Ascending aorta (tissue), 2 donors: ENCODE results near the gene RHD. TPM values are rescaled to one million over a fixed set of nuclear protein-coding genes. Genes with fewer than 3 reads are reported as not detected.
"Not testable (repeated sequence)": the region's sequence is repeated elsewhere in the genome, so short reads cannot be mapped to it uniquely, and the experiment has no call there.

Source experiments
- DNase-seq, 2 donors: peaks; one replicate each; pipeline ENCODE4 v3.0.0-alpha.2; 2019; ENCODE audit warnings: low spot score in 2 of 2
- H3K27ac ChIP-seq, 2 donors: fragments of 200-600 bp; sonication (generic); one replicate each; pipeline ENCODE4 v1.5.1; 2016 to 2017; ENCODE audit warnings: mild to moderate bottlenecking in 1 of 2
- H3K27me3 ChIP-seq: fragments of 200-600 bp; sonication (generic); one replicate; pipeline ENCODE4 v1.5.1; 2017
- H3K36me3 ChIP-seq, 2 donors: fragments of 200-600 bp; sonication (generic); one replicate each; pipeline ENCODE4 v1.5.1; 2016
- H3K4me1 ChIP-seq, 2 donors: fragments of 200-600 bp; sonication (generic); one replicate each; pipeline ENCODE4 v1.5.1; 2016 to 2017; ENCODE audit warnings: mild to moderate bottlenecking in 1 of 2
- H3K4me3 ChIP-seq, 2 donors: fragments of 200-600 bp; sonication (generic); one replicate each; pipeline ENCODE4 v1.5.1; 2016 to 2017; ENCODE audit warnings: mild to moderate bottlenecking in 1 of 2
- H3K9me3 ChIP-seq, 2 donors: fragments of 200-600 bp; sonication (generic); one replicate each; pipeline ENCODE4 v1.5.1; 2016
- intact Hi-C: fragments of 100-400 bp; cut with DNase I; formaldehyde crosslinking; loops from one replicate; pipeline ENCODE4 v1.15.1; 2023
- total RNA-seq: library from RNA; depleted of rRNA; stranded (reverse); fragments of >200 nt; gene quantifications from one replicate; pipeline ENCODE4 v1.1.0, GENCODE V29; 2016
- TF ChIP-seq, protein P1 (sequence below), 3 experiments: fragments of 200-600 bp in 2 of 3; fragments of 450-650 bp in 1 of 3; sonication (generic) in 2 of 3; IDR thresholded peaks; one replicate each; pipeline ENCODE4 v1.5.1; 2016 to 2019; ENCODE audit warnings: antibody characterized with exemption in 3 of 3, mild to moderate bottlenecking in 1 of 3, moderate library complexity in 1 of 3

The RHD gene
- total RNA-seq, 1 donor from 2014 or later = not detected

DNA sequence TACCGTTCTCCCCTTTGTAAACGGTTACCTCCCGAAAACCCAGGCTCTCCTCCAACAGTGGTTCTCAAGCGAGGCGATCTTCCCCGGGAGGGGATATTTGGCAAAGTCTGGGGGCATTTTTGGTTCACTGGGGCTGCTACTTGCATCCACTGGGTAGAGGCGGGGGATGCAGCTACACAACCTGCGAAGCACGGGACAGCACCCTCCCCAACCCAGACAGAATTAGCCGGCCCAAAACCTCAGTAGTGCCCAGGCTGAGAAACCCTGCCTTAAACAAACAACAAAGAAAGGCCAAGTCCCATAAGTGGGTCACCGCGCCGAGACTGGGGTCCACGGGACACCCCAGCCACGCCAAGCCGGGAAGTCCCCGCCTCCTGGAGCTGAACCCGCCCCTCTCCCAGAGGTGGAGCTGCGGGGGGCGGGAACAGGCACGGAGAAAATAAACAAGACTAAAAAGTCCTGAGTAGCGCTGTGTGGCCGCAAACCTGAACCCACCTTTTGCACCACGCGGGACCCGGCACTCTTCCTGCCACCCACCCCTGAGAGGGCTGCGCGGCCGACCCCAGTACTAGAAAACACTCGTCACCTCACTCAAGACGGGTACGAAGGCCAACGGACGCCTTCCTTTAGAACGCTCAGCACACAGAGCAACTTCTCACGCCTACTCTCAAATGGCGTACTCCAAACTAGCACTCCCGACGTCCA lies 65.3 kb downstream of the RHD start:
- H3K27ac ChIP-seq = peak overlapping the region; percentile 98 to 100
- DNase-seq = not testable (repeated sequence)

GRCh38 chr1:25338188-25338981 lies 66.1 kb downstream of the RHD start, which contains the start of gene TMEM50A:
TSS of gene TMEM50A (plus strand) at chr1:25338334. CDS start at chr1:25340487, 2,153 bp downstream.
- H3K36me3 ChIP-seq = peaks cover 0 to 2% of the 10 kb centered on the region in 2 donors
- peak; percentile 70 to 94 for DNase-seq
- H3K27ac ChIP-seq = peak within 1 kb of the TSS; percentile 98 to 100
- TF ChIP-seq, protein P1, sequence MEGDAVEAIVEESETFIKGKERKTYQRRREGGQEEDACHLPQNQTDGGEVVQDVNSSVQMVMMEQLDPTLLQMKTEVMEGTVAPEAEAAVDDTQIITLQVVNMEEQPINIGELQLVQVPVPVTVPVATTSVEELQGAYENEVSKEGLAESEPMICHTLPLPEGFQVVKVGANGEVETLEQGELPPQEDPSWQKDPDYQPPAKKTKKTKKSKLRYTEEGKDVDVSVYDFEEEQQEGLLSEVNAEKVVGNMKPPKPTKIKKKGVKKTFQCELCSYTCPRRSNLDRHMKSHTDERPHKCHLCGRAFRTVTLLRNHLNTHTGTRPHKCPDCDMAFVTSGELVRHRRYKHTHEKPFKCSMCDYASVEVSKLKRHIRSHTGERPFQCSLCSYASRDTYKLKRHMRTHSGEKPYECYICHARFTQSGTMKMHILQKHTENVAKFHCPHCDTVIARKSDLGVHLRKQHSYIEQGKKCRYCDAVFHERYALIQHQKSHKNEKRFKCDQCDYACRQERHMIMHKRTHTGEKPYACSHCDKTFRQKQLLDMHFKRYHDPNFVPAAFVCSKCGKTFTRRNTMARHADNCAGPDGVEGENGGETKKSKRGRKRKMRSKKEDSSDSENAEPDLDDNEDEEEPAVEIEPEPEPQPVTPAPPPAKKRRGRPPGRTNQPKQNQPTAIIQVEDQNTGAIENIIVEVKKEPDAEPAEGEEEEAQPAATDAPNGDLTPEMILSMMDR (IDR thresholded peaks at IDR 0.05) = no peak
- peak within 1 kb of the TSS; percentile 85 to 98 for H3K4me3 ChIP-seq
- H3K9me3 ChIP-seq = no peaks in the 10 kb centered on the region
- H3K27me3 ChIP-seq = no peaks in the 10 kb centered on the region
- intact Hi-C loops = loop anchor here (2.0 kb wide), 3 partner anchors 92 to 106 kb away; partner anchors contain the start of genes MACO1, RSRP1 and SYF2
- peaks cover 7 to 15% of the 10 kb centered on the region in 2 donors for H3K4me1 ChIP-seq

More for the DNA sequence above, 65.3 kb downstream of the RHD start:
- H3K36me3 ChIP-seq, H3K27me3 ChIP-seq, H3K9me3 ChIP-seq: not testable (repeated sequence)
- peak overlapping the region; percentile 85 to 98 for H3K4me3 ChIP-seq
- H3K4me1 ChIP-seq = peaks cover 7 to 15% of the 10 kb centered on the region in 2 donors
- intact Hi-C loops = loop anchor here (2.0 kb wide), 3 partner anchors 91 to 105 kb away; partner anchors contain the start of genes MACO1, RSRP1 and SYF2

DNA sequence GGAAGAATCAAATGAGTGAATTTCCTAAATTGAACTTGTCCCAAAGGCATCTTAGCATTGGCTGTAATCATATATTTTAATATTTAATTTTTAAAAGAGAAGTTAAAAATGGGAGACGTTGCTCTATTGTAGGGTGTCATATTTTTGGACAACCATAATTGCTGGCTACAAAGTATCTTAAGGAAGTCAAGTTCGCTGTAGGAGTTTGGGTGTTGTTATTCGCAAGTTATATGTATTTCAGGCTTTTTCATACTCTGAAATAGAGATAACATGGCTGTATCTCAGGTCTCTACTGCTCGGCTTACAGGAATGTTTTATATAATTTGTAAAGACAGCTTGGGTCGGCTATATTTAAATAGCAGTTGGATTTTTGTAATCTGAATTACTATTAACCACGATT lies 66.7 kb downstream of the RHD start:
- no peak for DNase-seq
- Histone ChIP-seq H3K36me3 (peaks cover 0 to 5% of the 10 kb centered on the region in 2 donors), H3K4me1 (peaks cover 7 to 19% of the 10 kb centered on the region in 2 donors), H3K27ac (peak overlapping the region; percentile 98 to 100), H3K9me3 (no peaks in the 10 kb centered on the region), H3K27me3 (no peaks in the 10 kb centered on the region), H3K4me3 (peak overlapping the region; percentile 85 to 98)
- intact Hi-C loops = loop anchor here (2.0 kb wide), 3 partner anchors 92 to 106 kb away; partner anchors contain the start of genes MACO1, RSRP1 and SYF2
- TF ChIP-seq, protein P1 (IDR thresholded peaks at IDR 0.05) = no peak

DNA sequence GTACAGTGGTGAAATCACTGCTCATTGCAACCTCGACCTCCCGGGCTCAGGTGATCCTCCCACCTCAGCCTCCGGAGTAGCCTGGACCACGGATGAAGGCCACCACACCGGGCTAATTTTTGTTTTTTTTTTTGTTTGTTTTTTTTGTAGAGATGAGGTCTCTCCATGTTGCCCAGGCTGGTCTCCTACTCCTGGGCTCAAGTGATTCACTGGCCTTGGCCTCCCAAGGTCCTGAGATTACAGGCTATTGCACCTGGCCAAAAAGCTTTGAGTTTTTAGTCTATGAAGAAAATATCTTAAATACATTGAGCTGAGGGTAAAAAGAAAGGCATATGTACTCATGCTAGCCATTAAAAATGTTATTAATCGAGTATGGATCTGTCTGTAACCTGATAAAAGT lies 69.4 kb downstream of the RHD start:
- no peaks in the 10 kb centered on the region for H3K27me3 ChIP-seq
- peaks cover 7 to 24% of the 10 kb centered on the region in 2 donors for H3K4me1 ChIP-seq
- no peak for DNase-seq
- H3K36me3 ChIP-seq = peaks cover 15 to 21% of the 10 kb centered on the region in 2 donors
- no peak overlapping the region for H3K4me3 ChIP-seq
- no peaks in the 10 kb centered on the region for H3K9me3 ChIP-seq
- TF ChIP-seq, protein P1 (IDR thresholded peaks at IDR 0.05) = no peak
- intact Hi-C loops = no loop called here
- H3K27ac ChIP-seq = no peak overlapping the region

DNA sequence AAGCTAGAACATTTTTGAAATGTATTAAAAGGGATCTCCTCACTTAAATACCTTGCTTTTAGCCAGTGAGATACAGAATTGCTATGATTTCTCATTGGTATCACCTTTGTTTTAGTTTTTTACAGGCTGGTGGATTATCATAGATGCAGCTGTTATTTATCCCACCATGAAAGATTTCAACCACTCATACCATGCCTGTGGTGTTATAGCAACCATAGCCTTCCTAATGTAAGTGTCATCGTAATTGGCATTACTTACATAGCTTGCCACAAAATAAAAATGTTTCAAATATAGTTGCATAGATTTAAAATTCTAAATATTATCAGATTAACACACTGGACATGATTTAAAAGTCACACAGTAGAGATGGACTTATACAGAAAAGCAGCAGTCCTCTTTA lies 70.5 kb downstream of the RHD start:
- H3K4me1 ChIP-seq = peaks cover 7 to 24% of the 10 kb centered on the region in 2 donors
- DNase-seq = no peak
- H3K36me3 ChIP-seq = peaks cover 18 to 21% of the 10 kb centered on the region in 2 donors
- TF ChIP-seq, protein P1 (IDR thresholded peaks at IDR 0.05) = no peak
- intact Hi-C loops = no loop called here
- H3K27me3 ChIP-seq = no peaks in the 10 kb centered on the region
- H3K27ac ChIP-seq = no peak overlapping the region
- H3K9me3 ChIP-seq = no peaks in the 10 kb centered on the region
- H3K4me3 ChIP-seq = no peak overlapping the region
